ENCODE results near the gene DDX54. TPM values are rescaled to one million over a fixed set of nuclear protein-coding genes. Genes with fewer than 3 reads are reported as not detected.
"Not testable (repeated sequence)": the region's sequence is repeated elsewhere in the genome, so short reads cannot be mapped to it uniquely, and the experiment has no call there.

Gene DDX54
- total and polyA plus RNA-seq, 7 donors, result 19.2 to 82.8 (median 39.6) TPM

- WGBS, 2 donors, result 43 to 80% methylated on average over 10 of the region's 10 CpGs
- no peaks in the 10 kb centered on the region for H3K9me3 ChIP-seq
- H3K27me3 ChIP-seq, result no peaks in the 10 kb centered on the region
- H3K36me3 ChIP-seq, result no peaks in the 10 kb centered on the region
- TF ChIP-seq CTCF (IDR thresholded peaks at IDR 0.05) (no peak), EP300 (IDR thresholded peaks at IDR 0.05) (no peak), POLR2A (IDR thresholded peaks at IDR 0.05) (no peak), POLR2AphosphoS5 (IDR thresholded peaks at IDR 0.05) (peak in 3 of 4 donors; percentile 22 to 47 (median 28))
- H3K4me3 ChIP-seq, result no peak overlapping the region
- peak overlapping the region in 3 of 4 donors; percentile 17 to 49 (median 42) for H3K27ac ChIP-seq
- peak; percentile 73 for DNase-seq
- intact Hi-C loops (cut with DNase I), result no loop called here
- no peaks in the 10 kb centered on the region for H3K4me1 ChIP-seq
These were observed 23.0 kb upstream of the DDX54 start for GRCh38 chr12:113208041-113208934.

GRCh38 chr12:113207613-113208040, 22.3 kb upstream of the DDX54 start:
- Histone ChIP-seq H3K27me3 (no peaks in the 10 kb centered on the region), H3K4me3 (no peak overlapping the region), H3K4me1 (no peaks in the 10 kb centered on the region), H3K27ac (peak overlapping the region in 1 of 4 donors; percentile 49), H3K36me3 (no peaks in the 10 kb centered on the region), H3K9me3 (no peaks in the 10 kb centered on the region)
- TF ChIP-seq CTCF (IDR thresholded peaks at IDR 0.05) (no peak), POLR2AphosphoS5 (IDR thresholded peaks at IDR 0.05) (no peak), POLR2A (IDR thresholded peaks at IDR 0.05) (no peak), EP300 (IDR thresholded peaks at IDR 0.05) (no peak)
- intact Hi-C loops (cut with DNase I), result no loop called here
- WGBS, 2 donors, result 57 to 79% methylated on average over 6 of the region's 6 CpGs
- no peak for DNase-seq

- H3K36me3 ChIP-seq; H3K27ac ChIP-seq; intact Hi-C loops (cut with DNase I); DNase-seq; H3K9me3 ChIP-seq; H3K4me3 ChIP-seq; H3K27me3 ChIP-seq; H3K4me1 ChIP-seq: not testable (repeated sequence)
- 96 to 97% methylated on average over 5 of the region's 5 CpGs for WGBS, 2 donors
These were observed 21.5 kb upstream of the DDX54 start for GRCh38 chr12:113206802-113207201.

GRCh38 chr12:113204804-113205203, 19.5 kb upstream of the DDX54 start:
- Histone ChIP-seq H3K4me3 (no peak overlapping the region), H3K4me1 (peaks cover 0 to 5% (median 0%) of the 10 kb centered on the region in 4 donors), H3K27me3 (no peaks in the 10 kb centered on the region), H3K27ac (no peak overlapping the region), H3K9me3 (no peaks in the 10 kb centered on the region), H3K36me3 (no peaks in the 10 kb centered on the region)
- DNase-seq, result no peak
- WGBS, 2 donors, result 78 to 89% methylated on average over 3 of the region's 3 CpGs
- TF ChIP-seq POLR2A (IDR thresholded peaks at IDR 0.05) (no peak), POLR2AphosphoS5 (IDR thresholded peaks at IDR 0.05) (no peak), CTCF (IDR thresholded peaks at IDR 0.05) (no peak), EP300 (IDR thresholded peaks at IDR 0.05) (no peak)
- intact Hi-C loops (cut with DNase I), result no loop called here

- H3K27ac ChIP-seq, result no peak overlapping the region
- H3K4me3 ChIP-seq, result no peak overlapping the region
- H3K27me3 ChIP-seq, result no peaks in the 10 kb centered on the region
- H3K9me3 ChIP-seq, result no peaks in the 10 kb centered on the region
- peaks cover 0 to 5% (median 0%) of the 10 kb centered on the region in 4 donors for H3K4me1 ChIP-seq
- H3K36me3 ChIP-seq, result no peaks in the 10 kb centered on the region
- WGBS, 2 donors, result 89 to 91% methylated on average over 8 of the region's 8 CpGs
- intact Hi-C loops (cut with DNase I), result no loop called here
- DNase-seq, result no peak
- no peak for TF ChIP-seq POLR2AphosphoS5 (IDR thresholded peaks at IDR 0.05)
- TF ChIP-seq POLR2A (IDR thresholded peaks at IDR 0.05), result no peak
- no peak for TF ChIP-seq EP300 (IDR thresholded peaks at IDR 0.05)
- TF ChIP-seq CTCF (IDR thresholded peaks at IDR 0.05), result no peak
These were observed 18.8 kb upstream of the DDX54 start for GRCh38 chr12:113203852-113204760.

Data from sigmoid colon (tissue), 7 donors.